ENCODE data around the gene TCOF1. TPM values are rescaled to one million over a fixed set of nuclear protein-coding genes. Genes with fewer than 3 reads are reported as not detected.

TCOF1 gene
- total RNA-seq, 1 donor from 2014 or later, result 47.5 TPM

DNA sequence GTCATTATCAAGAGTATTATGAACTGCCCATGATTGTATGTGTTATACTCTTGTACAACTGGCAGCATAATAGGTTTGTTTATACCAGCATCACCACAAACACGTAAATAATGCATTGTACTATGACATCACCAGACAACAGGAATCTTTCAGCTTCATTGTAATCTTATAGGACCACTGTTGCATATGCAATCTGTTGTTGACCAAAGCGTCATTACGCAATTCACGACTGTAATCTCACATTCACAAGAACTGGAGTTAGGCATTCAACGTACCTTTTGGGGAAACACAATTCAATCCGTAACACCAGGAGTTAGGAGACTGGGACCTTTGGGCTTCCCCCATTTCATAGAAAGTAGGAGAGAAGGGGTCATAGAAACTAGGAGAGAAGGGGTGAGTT, 34.4 kb upstream of the TCOF1 start:
- H3K27ac Mint-ChIP-seq (ENCODE audit: unreplicated experiment), result no peak overlapping the region
- DNase-seq (ENCODE audit: low read depth) (no peak), FAIRE-seq (no peak)
- H3K4me3 Mint-ChIP-seq (ENCODE audit: unreplicated experiment), result no peak overlapping the region
- H3K79me2 ChIP-seq (ENCODE audit: insufficient read depth, low read length), result no peaks in the 10 kb centered on the region
- H3K4me2 ChIP-seq (ENCODE audit: low read length), result no peak overlapping the region
- TF ChIP-seq, protein P1, sequence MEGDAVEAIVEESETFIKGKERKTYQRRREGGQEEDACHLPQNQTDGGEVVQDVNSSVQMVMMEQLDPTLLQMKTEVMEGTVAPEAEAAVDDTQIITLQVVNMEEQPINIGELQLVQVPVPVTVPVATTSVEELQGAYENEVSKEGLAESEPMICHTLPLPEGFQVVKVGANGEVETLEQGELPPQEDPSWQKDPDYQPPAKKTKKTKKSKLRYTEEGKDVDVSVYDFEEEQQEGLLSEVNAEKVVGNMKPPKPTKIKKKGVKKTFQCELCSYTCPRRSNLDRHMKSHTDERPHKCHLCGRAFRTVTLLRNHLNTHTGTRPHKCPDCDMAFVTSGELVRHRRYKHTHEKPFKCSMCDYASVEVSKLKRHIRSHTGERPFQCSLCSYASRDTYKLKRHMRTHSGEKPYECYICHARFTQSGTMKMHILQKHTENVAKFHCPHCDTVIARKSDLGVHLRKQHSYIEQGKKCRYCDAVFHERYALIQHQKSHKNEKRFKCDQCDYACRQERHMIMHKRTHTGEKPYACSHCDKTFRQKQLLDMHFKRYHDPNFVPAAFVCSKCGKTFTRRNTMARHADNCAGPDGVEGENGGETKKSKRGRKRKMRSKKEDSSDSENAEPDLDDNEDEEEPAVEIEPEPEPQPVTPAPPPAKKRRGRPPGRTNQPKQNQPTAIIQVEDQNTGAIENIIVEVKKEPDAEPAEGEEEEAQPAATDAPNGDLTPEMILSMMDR (IDR thresholded peaks at IDR 0.05; ENCODE audit: insufficient read depth, low read depth, low read length), result no peak
- no peak for TF ChIP-seq EZH2 (IDR thresholded peaks at IDR 0.05; ENCODE audit: insufficient read depth, low read length)
- no peak overlapping the region for H3K9ac ChIP-seq (ENCODE audit: low read length)
- H3K4me1 Mint-ChIP-seq (ENCODE audit: low read depth, unreplicated experiment), result peaks cover 28% of the 10 kb centered on the region
- H3K4me3 ChIP-seq (ENCODE audit: insufficient read depth, low read depth, low read length), result no peak overlapping the region
- H2AFZ ChIP-seq (ENCODE audit: low read depth, low read length), result no peak overlapping the region
- no peaks in the 10 kb centered on the region for H3K9me3 ChIP-seq (ENCODE audit: insufficient read depth, low read depth, low read length)
- no peaks in the 10 kb centered on the region for H3K9me3 Mint-ChIP-seq (ENCODE audit: unreplicated experiment)
- H3K27ac ChIP-seq (ENCODE audit: low read depth, low read length), result no peak overlapping the region
- H3K27me3 Mint-ChIP-seq (ENCODE audit: low read depth, unreplicated experiment), result peaks cover 8% of the 10 kb centered on the region
- peaks cover 3% of the 10 kb centered on the region for H3K36me3 Mint-ChIP-seq (ENCODE audit: low read depth, unreplicated experiment)
- no peaks in the 10 kb centered on the region for H3K27me3 ChIP-seq (ENCODE audit: insufficient read depth, low read length)
- H3K4me1 ChIP-seq (ENCODE audit: insufficient read depth, low read length), result peaks cover 26% of the 10 kb centered on the region
- H4K20me1 ChIP-seq (ENCODE audit: insufficient read depth, low read length), result no peaks in the 10 kb centered on the region
- no peaks in the 10 kb centered on the region for H3K36me3 ChIP-seq (ENCODE audit: insufficient read depth, low read length)

DNA sequence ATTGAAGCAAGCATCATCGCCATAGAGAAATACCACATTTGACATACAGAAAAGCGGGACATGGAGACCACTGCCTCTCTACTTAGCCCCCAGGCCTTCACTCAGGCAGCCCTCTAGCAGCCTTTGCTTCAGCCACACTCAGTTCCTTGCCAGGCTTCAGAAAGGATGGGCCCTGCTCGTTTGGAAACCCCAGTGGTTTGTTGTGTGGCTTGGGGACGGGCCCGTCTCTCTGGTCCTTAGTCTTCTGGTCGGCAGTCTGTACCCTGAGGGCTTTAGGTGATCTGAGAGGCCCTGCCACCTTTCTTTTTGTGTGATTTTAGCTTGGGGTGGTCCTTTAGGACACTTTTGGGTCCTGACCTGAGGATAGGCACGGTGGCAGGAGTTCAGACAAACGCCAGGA, 33.7 kb upstream of the TCOF1 start:
- H3K79me2 ChIP-seq (ENCODE audit: insufficient read depth, low read length), result no peaks in the 10 kb centered on the region
- Mint-ChIP-seq H3K4me1 (ENCODE audit: low read depth, unreplicated experiment) (peaks cover 22% of the 10 kb centered on the region), H3K27me3 (ENCODE audit: low read depth, unreplicated experiment) (peaks cover 8% of the 10 kb centered on the region), H3K27ac (ENCODE audit: unreplicated experiment) (no peak overlapping the region), H3K9me3 (ENCODE audit: unreplicated experiment) (no peaks in the 10 kb centered on the region), H3K36me3 (ENCODE audit: low read depth, unreplicated experiment) (peaks cover 3% of the 10 kb centered on the region), H3K4me3 (ENCODE audit: unreplicated experiment) (no peak overlapping the region)
- FAIRE-seq (no peak), DNase-seq (ENCODE audit: low read depth) (no peak)
- no peaks in the 10 kb centered on the region for H3K36me3 ChIP-seq (ENCODE audit: insufficient read depth, low read length)
- no peak overlapping the region for H3K4me3 ChIP-seq (ENCODE audit: insufficient read depth, low read depth, low read length)
- H3K9ac ChIP-seq (ENCODE audit: low read length), result no peak overlapping the region
- H3K4me1 ChIP-seq (ENCODE audit: insufficient read depth, low read length), result peaks cover 19% of the 10 kb centered on the region
- H3K27ac ChIP-seq (ENCODE audit: low read depth, low read length), result no peak overlapping the region
- H4K20me1 ChIP-seq (ENCODE audit: insufficient read depth, low read length), result no peaks in the 10 kb centered on the region
- H3K27me3 ChIP-seq (ENCODE audit: insufficient read depth, low read length), result no peaks in the 10 kb centered on the region
- H3K4me2 ChIP-seq (ENCODE audit: low read length), result no peak overlapping the region
- no peaks in the 10 kb centered on the region for H3K9me3 ChIP-seq (ENCODE audit: insufficient read depth, low read depth, low read length)
- no peak overlapping the region for H2AFZ ChIP-seq (ENCODE audit: low read depth, low read length)
- no peak for TF ChIP-seq EZH2 (IDR thresholded peaks at IDR 0.05; ENCODE audit: insufficient read depth, low read length)
- TF ChIP-seq, protein P1 (IDR thresholded peaks at IDR 0.05; ENCODE audit: insufficient read depth, low read depth, low read length), result no peak

DNA sequence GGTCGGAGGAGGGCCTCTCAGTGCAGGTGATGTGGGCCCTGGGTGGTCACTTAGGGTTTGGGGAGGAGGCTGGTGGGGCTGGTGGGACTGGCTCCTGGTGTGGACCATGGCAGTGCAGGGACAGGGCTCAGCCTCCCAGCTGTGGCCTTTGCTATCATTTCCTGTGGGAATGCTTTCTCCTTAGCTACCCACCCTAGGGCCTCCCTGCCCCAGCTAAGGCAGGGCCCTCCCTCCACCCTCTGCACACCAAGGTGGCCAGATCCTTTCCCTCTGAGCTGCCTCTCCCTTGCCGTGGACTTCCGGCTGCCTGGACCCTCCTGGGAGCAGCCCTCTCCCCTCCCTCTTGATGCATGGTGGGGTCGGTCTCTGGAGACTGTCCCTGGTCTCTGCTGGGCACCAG, 32.1 kb upstream of the TCOF1 start:
- FAIRE-seq (no peak), DNase-seq (ENCODE audit: low read depth) (no peak)
- Histone ChIP-seq H3K27ac (ENCODE audit: low read depth, low read length) (no peak overlapping the region), H3K36me3 (ENCODE audit: insufficient read depth, low read length) (no peaks in the 10 kb centered on the region), H3K9me3 (ENCODE audit: insufficient read depth, low read depth, low read length) (no peaks in the 10 kb centered on the region), H4K20me1 (ENCODE audit: insufficient read depth, low read length) (no peaks in the 10 kb centered on the region), H3K4me2 (ENCODE audit: low read length) (no peak overlapping the region), H3K27me3 (ENCODE audit: insufficient read depth, low read length) (no peaks in the 10 kb centered on the region), H2AFZ (ENCODE audit: low read depth, low read length) (no peak overlapping the region), H3K79me2 (ENCODE audit: insufficient read depth, low read length) (no peaks in the 10 kb centered on the region), H3K4me1 (ENCODE audit: insufficient read depth, low read length) (peaks cover 3% of the 10 kb centered on the region), H3K9ac (ENCODE audit: low read length) (no peak overlapping the region), H3K4me3 (ENCODE audit: insufficient read depth, low read depth, low read length) (no peak overlapping the region)
- H3K4me1 Mint-ChIP-seq (ENCODE audit: low read depth, unreplicated experiment), result peaks cover 16% of the 10 kb centered on the region
- H3K9me3 Mint-ChIP-seq (ENCODE audit: unreplicated experiment), result no peaks in the 10 kb centered on the region
- TF ChIP-seq, protein P1 (IDR thresholded peaks at IDR 0.05; ENCODE audit: insufficient read depth, low read depth, low read length), result no peak
- H3K4me3 Mint-ChIP-seq (ENCODE audit: unreplicated experiment), result no peak overlapping the region
- no peak overlapping the region for H3K27ac Mint-ChIP-seq (ENCODE audit: unreplicated experiment)
- peaks cover 12% of the 10 kb centered on the region for H3K27me3 Mint-ChIP-seq (ENCODE audit: low read depth, unreplicated experiment)
- peaks cover 3% of the 10 kb centered on the region for H3K36me3 Mint-ChIP-seq (ENCODE audit: low read depth, unreplicated experiment)
